Fibroblast of gingiva (primary cell): Measurements from ENCODE around the gene CASZ1.

Experiments
- DNase-seq: peaks from one replicate; pipeline ENCODE4 v3.0.0-alpha.2; 2011; ENCODE audit warnings: low read depth

CASZ1 gene

GRCh38 chr1:10638559-10639005 lies 157.9 kb downstream of the CASZ1 start:
- no peak for DNase-seq

GRCh38 chr1:10637834-10638558 lies 158.4 kb downstream of the CASZ1 start:
- DNase-seq: no peak

DNA sequence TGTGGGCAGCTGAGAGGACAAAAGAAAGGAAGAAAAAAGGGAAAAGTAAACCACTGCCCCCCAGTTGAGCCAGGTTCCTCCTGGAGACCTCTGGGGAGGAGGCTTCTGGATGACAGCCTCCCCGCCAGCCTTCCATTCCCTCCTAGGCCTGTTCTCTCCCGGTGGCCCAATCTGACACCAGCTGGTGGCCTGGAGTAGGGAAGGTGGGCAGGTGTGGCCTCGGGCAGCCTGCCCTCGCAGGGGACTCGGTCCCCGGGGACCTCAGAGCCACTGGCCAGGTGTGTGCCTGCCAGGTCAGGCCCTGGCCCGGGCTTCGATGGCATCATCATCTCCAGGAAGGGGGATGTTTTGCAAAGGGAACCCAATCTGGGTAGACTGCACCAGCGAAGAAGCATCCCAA lies 159.0 kb downstream of the CASZ1 start:
- no peak for DNase-seq

DNA sequence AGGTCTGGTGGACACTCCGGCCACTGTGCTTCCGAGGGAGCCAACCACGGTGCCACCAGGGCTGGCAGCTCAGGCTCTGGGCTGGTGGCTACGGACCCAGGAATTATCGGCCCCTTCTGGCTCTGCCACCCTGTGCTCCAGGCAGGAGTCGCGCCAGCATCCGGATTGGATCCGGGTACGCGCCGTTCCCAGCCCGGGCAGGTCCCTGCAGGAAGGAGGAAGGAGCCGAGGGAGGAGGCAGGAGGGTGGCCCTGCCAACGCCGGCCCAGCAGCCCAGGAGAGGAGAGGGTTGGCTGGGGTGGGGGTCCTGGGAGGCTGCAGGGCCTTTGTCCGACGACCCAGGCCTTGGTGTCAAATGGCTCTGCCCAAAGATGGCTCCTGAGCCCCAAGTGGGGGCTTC lies 160.5 kb downstream of the CASZ1 start:
- DNase-seq: no peak

- peak; percentile 60 for DNase-seq
Observed at GRCh38 chr1:10635085-10635896, 161.2 kb downstream of the CASZ1 start.

GRCh38 chr1:10634428-10635084 lies 161.9 kb downstream of the CASZ1 start:
- peak; percentile 50 for DNase-seq

DNA sequence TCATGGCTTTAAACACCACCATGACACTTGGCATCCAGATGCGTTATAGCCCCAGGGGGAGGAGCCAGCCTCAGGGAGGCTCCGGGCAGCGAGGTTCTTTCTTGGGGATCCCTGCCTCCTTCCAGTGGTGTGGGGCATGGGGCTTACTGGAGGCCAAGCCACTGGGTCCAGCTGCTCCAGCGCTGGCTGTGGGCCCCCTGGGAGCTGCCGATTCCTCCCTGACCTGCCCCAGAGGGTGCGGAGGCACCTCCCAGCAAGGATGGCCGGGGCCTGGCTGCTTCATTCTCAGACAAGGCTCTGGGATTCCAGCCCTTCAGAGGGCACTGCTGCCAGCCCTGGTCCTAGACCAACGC lies 162.4 kb downstream of the CASZ1 start:
- no peak for DNase-seq

DNA sequence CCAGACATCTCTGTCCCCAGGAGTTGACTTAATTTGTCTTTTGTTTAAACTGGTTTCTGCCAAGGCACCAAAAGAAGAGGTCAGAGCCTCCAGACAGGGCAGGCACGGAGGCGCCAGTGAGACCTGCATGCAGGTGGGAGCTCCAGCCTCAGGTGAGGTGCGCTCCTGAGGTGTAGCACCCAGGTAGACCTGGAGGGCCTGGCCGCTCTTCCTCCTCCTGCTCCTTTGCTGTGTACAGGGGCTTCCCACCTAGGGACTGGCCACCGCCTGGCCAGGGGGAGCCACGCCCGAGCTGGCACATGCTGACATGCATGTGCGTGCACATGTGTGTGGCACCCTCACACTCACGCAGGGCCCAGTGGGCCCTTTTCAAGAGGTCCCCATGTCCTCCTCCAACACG lies 163.0 kb downstream of the CASZ1 start:
- DNase-seq: no peak

DNA sequence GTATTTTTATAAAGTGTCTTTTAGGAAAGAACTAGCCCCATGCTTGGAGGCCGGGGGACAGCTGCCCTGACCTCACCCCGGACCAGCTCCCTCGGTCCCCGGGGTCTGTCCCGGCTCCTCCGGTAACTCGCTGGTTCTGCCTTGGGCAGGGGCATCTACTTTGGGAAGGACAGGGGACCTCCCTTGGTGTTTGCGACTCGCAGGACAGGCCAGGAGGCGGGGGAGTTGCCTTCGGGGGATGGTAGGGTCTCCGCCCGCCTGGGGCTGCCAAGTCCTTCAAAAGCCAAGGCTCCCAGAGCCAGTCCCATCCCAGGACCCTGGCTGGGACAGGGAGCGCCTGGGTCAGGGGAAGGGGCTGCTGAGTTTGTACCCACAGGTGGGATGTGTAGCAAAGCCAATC lies 163.8 kb downstream of the CASZ1 start:
- no peak for DNase-seq

DNA sequence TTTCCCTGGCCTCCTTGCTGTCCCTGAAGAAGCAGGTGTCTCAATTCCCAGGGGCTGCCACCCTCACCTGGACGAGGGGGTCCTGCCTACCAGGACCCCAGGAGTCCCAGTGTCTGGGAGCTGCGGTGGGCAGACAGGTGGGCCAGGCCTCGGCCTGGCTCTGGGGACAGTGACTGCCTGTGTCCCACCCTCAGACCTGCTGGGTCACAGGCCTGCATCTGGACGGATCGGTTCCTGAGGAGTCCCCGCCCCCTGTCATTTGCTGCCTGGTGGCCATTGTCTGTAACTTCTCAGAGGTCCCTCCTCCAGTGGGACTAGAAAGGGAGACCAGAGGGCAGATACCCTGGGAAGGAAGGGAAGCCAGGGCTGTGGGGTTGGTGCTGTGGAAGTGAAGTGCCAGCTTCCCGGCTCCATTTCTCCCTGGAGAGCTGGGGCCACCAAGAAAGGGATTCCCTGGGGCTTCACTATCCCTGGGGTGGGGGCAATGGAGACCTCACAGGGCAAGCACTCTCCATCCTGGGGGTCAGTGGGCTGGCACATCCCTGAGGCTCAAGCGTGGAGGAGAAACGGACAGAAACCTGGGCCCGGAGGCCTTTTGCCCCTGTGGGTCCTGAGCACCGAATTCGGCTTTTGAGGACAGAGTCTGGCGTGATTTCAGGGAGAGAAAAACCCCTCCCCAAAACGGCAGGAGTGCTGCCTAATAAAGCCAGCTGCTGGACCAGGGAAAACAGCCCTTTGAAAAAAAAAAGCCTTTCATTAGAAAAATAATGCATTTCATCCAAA lies 164.4 kb downstream of the CASZ1 start:
- no peak for DNase-seq

- no peak for DNase-seq
Observed at GRCh38 chr1:10631121-10631810, 165.2 kb downstream of the CASZ1 start.

DNA sequence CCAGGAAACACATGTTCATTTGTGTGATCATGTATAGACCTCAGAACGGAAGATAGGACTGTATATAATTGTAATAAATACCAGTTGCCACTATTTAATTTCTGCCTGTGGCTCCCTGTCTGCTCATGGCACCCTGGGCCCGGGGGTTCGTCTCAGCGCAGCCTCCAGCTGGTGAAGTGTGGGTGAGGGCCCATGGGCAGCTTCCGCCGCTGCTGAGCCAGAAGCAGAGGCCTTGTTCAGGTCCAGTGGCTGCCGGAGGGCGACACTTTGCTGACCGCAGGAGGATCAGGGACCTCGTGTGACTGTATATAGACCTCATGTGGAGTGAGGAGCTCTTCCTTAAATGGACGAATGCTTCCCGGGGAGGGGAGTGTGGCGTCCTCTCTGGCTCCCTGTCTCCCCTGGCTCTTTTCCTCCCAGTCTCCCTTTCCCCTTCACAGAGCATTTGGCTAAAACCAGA lies 165.8 kb downstream of the CASZ1 start:
- no peak for DNase-seq

DNA sequence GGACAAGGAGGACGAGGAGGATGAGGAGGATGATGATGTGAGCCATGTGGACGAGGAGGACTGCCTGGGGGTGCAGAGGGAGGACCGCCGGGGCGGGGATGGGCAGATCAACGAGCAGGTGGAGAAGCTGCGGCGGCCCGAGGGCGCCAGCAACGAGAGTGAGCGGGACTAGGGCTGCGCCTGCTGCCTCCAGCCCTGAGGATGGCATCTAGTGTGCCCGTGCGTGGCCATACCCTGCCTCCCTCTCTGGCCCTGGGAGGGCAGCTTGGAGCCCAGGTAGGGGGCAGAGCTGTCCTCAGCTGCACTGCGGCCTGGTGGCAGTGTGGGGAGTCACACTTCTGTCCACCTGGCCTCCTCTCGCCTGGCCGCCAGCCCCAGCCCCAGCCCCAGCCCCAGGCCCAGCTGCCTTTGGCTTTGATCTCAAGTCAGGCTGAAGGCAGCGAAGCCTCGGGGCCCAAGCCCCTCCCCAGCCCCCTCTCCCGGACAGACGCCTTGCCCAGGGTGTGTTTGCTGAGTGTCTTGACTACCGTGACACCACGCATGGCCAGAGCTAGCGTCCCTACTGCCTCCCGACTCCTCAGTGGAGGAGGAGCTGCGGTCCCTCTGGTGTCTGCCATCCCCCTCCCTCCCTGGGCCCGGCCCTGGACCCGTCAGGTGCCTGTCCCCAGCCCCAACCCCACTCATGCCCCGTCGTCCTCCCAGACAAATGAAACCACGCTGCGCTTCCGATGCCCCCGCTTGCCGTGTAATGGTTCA lies 166.5 kb downstream of the CASZ1 start:
- DNase-seq: no peak

GRCh38 chr1:10629091-10629815 lies 167.2 kb downstream of the CASZ1 start:
- DNase-seq: no peak

DNA sequence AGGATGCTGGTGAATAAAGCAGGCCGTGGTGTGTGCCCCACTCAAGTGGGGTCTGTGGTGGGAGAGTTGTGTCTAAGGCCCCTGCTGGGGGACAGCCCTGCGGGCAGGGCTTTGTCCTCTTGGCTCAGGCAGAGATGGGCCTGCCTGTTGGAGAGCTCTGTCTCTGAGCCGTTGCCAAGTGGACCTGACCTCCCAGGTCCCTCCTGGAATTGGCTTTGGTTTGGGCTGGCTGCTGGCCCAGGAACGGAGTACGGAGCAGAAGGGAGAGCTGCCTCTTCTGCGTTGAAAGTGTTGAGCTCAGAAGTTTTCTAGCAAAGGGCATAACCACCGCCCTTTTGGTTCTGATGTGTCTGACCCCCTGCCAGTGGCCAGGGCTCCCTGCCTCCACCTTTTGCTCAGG lies 167.8 kb downstream of the CASZ1 start:
- no peak for DNase-seq

GRCh38 chr1:10626791-10627410 lies 169.5 kb downstream of the CASZ1 start:
- no peak for DNase-seq

DNA sequence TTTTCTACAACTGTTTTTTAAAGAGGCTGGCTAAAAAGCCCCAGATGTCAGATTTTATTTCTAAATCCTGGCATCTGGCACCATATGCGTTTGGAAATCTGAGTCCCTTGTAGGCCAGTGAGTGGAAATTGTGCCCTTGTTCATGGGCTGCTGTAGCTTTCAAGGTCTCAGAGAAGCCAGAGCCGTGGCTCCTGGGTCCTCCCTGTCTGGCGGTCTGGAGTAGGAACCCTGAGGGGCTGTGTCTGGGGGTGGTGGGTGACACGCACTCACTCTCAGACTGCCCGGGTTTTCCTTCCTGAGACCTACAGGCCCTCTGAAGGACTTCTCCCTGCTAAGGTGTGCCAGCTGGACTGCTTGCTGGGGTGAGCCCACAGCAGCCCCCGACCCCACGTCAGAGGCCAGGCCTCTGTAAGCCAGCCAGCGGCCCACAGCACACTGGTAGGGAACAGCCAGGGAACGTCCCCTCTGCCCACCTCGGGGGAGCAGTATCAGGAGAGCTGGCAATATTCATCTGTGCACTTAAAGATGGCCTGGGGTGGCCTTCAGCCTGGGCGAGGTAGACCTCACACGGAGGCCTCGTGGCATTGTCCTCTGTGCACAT lies 170.2 kb downstream of the CASZ1 start:
- DNase-seq: peak; percentile 44

GRCh38 chr1:10625554-10625953 lies 170.9 kb downstream of the CASZ1 start:
- DNase-seq: no peak

GRCh38 chr1:10625076-10625475 lies 171.4 kb downstream of the CASZ1 start:
- DNase-seq: no peak
